Lower leg skin (tissue), 4 donors: ENCODE results near the gene MRPL9. TPM values are rescaled to one million over a fixed set of nuclear protein-coding genes. Genes with fewer than 3 reads are reported as not detected.

Source experiments
- DNase-seq, 2 donors: peaks; one replicate each; pipeline ENCODE4 v3.0.0-alpha.2; 2019; ENCODE audit warnings: low spot score in 2 of 2
- H3K4me3 ChIP-seq: fragments of 200-600 bp; sonication (generic); 2 replicates; pipeline ENCODE4 v1.5.1; 2017; ENCODE audit warnings: mild to moderate bottlenecking, low read depth; ENCODE audit not compliant: poor library complexity, severe bottlenecking
- POLR2A ChIP-seq, 2 donors: fragments of 450-650 bp; IDR thresholded peaks; one replicate each; pipeline ENCODE4 v1.6.1; 2016 to 2017; ENCODE audit warnings: antibody characterized with exemption in 2 of 2, mild to moderate bottlenecking in 1 of 2, moderate library complexity in 1 of 2
- WGBS, 2 donors: methylation state at CpG; one replicate each; pipeline ENCODE4 v1.1.5; 2018; 5-methylcytosine and 5-hydroxymethylcytosine counted together
- intact Hi-C: fragments of 100-400 bp; cut with DNase I; formaldehyde crosslinking; loops from one replicate; pipeline ENCODE4 v1.15.0; 2023; ENCODE audit warnings: low total_unique reads
- total RNA-seq, 4 donors: library from RNA; depleted of rRNA; stranded (reverse); fragments of >200 nt; gene quantifications; one replicate each; pipeline ENCODE4 v1.1.0, GENCODE V29; 2016
- TF ChIP-seq, protein P1 (sequence below), 3 donors: fragments of 450-650 bp; IDR thresholded peaks; one replicate each; pipeline ENCODE4 v1.5.1; 2016; ENCODE audit warnings: antibody characterized with exemption in 3 of 3, mild to moderate bottlenecking in 3 of 3, moderate library complexity in 2 of 3

MRPL9 gene
- total RNA-seq, 4 donors from 2014 or later = 48.8 to 112 (median 66.4) TPM

DNA sequence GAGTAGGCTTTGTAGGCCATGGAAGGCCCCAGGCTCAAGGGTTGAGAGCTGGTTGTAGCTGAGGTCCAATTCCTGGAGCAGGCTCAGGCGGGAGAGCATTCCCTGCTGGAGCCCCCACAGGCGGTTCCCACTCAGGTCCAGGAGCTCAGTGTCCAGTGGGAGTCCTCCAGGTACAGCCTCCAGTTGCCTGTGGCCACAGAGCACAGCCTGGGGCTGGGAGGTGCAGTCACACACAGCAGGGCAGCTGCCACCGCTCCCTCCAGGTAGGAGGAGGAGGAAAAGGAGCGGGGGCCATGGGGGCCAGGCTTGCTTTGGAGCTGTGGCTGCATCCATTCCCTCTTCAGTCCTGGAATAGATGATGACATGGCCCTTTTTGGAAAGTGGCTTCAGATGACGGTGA lies 39.1 kb upstream of the MRPL9 start:
- H3K4me3 ChIP-seq = no peak overlapping the region
- DNase-seq = no peak
- 90 to 94% methylated on average over 4 to 5 of the region's 5 CpGs for WGBS, 2 donors
- intact Hi-C loops = no loop called here
- TF ChIP-seq, protein P1, sequence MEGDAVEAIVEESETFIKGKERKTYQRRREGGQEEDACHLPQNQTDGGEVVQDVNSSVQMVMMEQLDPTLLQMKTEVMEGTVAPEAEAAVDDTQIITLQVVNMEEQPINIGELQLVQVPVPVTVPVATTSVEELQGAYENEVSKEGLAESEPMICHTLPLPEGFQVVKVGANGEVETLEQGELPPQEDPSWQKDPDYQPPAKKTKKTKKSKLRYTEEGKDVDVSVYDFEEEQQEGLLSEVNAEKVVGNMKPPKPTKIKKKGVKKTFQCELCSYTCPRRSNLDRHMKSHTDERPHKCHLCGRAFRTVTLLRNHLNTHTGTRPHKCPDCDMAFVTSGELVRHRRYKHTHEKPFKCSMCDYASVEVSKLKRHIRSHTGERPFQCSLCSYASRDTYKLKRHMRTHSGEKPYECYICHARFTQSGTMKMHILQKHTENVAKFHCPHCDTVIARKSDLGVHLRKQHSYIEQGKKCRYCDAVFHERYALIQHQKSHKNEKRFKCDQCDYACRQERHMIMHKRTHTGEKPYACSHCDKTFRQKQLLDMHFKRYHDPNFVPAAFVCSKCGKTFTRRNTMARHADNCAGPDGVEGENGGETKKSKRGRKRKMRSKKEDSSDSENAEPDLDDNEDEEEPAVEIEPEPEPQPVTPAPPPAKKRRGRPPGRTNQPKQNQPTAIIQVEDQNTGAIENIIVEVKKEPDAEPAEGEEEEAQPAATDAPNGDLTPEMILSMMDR (IDR thresholded peaks at IDR 0.05) = no peak
- no peak for TF ChIP-seq POLR2A (IDR thresholded peaks at IDR 0.05)

DNA sequence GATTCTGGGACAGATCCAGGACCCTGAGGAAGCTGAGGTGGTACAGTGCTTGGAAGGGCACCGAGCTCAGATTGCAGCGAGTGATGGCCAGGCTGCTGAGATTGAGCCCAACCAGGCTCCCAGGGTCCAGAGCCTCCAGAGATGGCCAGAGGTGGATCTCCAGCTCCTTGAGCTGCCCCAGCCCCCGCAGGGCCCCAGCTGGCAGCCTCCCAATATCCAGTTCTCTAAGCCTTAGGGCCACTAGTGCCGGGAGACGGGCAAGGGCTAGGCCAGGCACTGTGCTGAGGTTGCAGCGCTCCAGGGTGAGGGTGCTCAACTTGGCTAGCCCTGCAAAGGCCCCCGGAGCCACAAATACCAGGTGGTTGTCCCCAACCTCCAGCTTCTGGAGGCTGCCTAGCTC lies 38.5 kb upstream of the MRPL9 start:
- no peak for TF ChIP-seq POLR2A (IDR thresholded peaks at IDR 0.05)
- TF ChIP-seq, protein P1 (IDR thresholded peaks at IDR 0.05) = no peak
- no peak overlapping the region for H3K4me3 ChIP-seq
- intact Hi-C loops = no loop called here
- 92 to 96% methylated on average over 4 of the region's 7 CpGs for WGBS, 2 donors
- DNase-seq = no peak

DNA sequence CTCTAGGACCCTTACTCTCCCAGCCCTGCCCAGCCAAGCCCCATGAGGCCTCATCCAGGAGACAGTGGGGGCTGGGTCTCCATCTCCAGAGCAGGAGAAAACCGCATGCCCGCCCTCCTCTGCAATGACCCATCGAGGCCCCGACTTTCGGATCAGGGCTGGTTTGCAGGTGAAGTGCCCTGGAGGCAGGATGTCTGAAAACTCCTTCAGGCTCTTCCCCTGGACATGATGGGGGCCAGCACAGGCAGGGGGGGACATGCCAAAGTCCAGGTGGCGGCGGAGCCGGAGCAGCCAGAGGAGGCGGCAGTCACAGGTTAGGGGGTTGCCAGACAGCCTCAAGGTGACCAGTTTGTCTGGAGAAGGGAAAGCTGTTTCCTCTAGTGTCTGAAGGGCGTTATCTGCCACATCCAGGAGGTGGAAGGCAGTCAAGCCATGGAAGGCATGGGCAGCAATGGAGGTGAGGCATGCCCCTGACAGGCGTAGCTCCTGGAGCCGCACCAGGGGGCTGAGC lies 38.1 kb upstream of the MRPL9 start:
- intact Hi-C loops = no loop called here
- TF ChIP-seq, protein P1 (IDR thresholded peaks at IDR 0.05) = no peak
- WGBS, 2 donors = 86 to 87% methylated on average over 10 to 12 of the region's 12 CpGs
- DNase-seq = no peak
- H3K4me3 ChIP-seq = no peak overlapping the region

DNA sequence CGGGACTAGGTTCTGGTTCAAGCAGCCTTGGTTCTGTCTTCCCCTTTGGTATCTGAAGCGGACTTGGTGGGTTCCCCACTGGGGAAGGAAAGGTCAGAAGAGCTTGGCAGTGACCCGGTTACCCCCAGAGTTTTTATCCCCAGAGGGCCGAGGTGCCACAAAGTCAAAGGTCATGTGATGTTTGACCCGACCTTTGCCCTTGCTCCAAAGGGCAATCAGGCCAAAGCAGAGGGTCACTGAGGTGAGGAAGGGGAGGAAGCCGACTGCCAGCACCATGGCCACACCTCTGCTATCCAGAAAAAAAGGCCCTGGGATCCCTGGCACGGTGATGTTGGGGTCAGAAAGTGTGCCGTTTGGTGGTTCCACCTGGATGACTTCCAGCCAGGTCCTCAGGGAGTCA lies 37.5 kb upstream of the MRPL9 start:
- H3K4me3 ChIP-seq = no peak overlapping the region
- DNase-seq = no peak
- TF ChIP-seq, protein P1 (IDR thresholded peaks at IDR 0.05) = no peak
- TF ChIP-seq POLR2A (IDR thresholded peaks at IDR 0.05) = no peak
- intact Hi-C loops = no loop called here
- 64 to 67% methylated on average over 8 of the region's 8 CpGs for WGBS, 2 donors

DNA sequence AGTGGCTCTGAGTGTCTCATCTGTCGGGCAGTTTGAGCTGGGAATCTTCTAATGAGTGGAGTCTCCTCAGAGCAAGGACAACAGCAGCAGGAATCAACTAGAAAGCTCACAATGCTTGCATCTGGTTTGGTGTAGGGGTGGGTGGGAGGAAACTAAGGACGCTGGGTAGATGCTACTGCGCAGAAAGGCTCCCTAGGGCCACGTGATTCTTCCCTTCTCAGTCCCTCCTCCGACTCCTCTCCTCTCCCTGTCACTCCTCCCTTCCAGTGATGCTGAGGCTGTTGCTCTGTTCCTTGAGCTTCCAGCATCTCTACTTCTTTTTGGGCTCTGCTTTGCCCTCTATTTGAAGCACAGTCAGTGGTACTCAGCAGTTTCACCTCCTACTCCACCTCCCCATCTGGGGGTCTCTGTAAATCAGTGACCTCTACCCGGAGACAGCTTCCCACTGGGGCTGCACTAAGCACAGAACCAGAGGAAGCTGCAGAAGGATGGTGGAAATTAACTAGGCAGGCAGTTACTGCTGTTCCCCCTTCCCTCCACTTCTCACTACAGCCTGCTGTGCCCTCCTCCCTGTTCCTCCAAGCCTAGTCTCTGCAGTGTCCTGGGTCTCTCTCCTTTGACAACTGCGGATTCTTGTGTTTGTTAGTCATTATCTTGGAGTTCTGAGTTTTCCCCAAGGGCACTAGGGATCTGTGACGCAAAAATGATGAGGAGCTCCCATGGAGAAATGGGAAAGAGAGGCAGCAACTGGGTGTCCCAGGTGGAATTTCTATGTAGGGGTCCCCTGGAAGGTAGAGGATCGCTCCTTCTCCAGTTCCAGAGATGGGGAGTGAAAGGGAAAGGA lies 36.1 kb upstream of the MRPL9 start:
- no peak for DNase-seq
- 37 to 51% methylated on average over 9 of the region's 9 CpGs for WGBS, 2 donors
- intact Hi-C loops = no loop called here
- TF ChIP-seq POLR2A (IDR thresholded peaks at IDR 0.05) = no peak
- TF ChIP-seq, protein P1 (IDR thresholded peaks at IDR 0.05) = no peak
- H3K4me3 ChIP-seq = no peak overlapping the region
